LNCaP clone FGC (cell line): ENCODE data around the gene SGK1.
"Not testable (repeated sequence)": the region's sequence is repeated elsewhere in the genome, so short reads cannot be mapped to it uniquely, and the experiment has no call there.

Experiments
- DNase-seq: peaks from one replicate; pipeline ENCODE4 v3.0.0-alpha.2; 2011; ENCODE audit warnings: low read depth
- H3K4me3 ChIP-seq: 2 replicates; pipeline ENCODE4 v1.5.1; 2011; ENCODE audit warnings: mild to moderate bottlenecking, low read depth, low read length, control low read depth
- CTCF ChIP-seq: IDR thresholded peaks from 2 replicates; pipeline ENCODE4 v1.5.1; 2012; ENCODE audit warnings: mild to moderate bottlenecking; ENCODE audit not compliant: control insufficient read depth, insufficient read depth; ENCODE audit errors: extremely low read depth

The SGK1 gene

GRCh38 chr6:134199848-134200606 is 117.9 kb downstream of the SGK1 start:
- H3K4me3 ChIP-seq = no peak overlapping the region
- no peak for TF ChIP-seq CTCF
- DNase-seq = peak; percentile 19

GRCh38 chr6:134198093-134198492 is 119.8 kb downstream of the SGK1 start:
- DNase-seq = peak; percentile 73
- TF ChIP-seq CTCF = no peak
- H3K4me3 ChIP-seq = no peak overlapping the region

- DNase-seq, H3K4me3 ChIP-seq: not testable (repeated sequence)
Measured at GRCh38 chr6:134197685-134198084, 120.2 kb downstream of the SGK1 start.

- no peak for TF ChIP-seq CTCF
- no peak overlapping the region for H3K4me3 ChIP-seq
- DNase-seq = no peak
Measured at GRCh38 chr6:134196568-134197193, 121.2 kb downstream of the SGK1 start.

GRCh38 chr6:134195985-134196384 is 121.9 kb downstream of the SGK1 start:
- TF ChIP-seq CTCF = no peak
- no peak for DNase-seq
- H3K4me3 ChIP-seq = no peak overlapping the region

- no peak for DNase-seq
- TF ChIP-seq CTCF = no peak
- no peak overlapping the region for H3K4me3 ChIP-seq
Measured at GRCh38 chr6:134195164-134195906, 122.6 kb downstream of the SGK1 start.

- H3K4me3 ChIP-seq = no peak overlapping the region
- no peak for TF ChIP-seq CTCF
Measured at GRCh38 chr6:134193536-134194498, 124.1 kb downstream of the SGK1 start.

GRCh38 chr6:134192609-134193008 is 125.3 kb downstream of the SGK1 start:
- not testable (repeated sequence) for H3K4me3 ChIP-seq, DNase-seq

More at GRCh38 chr6:134193536-134194498, 124.1 kb downstream of the SGK1 start:
- DNase-seq = no peak
